H1 (cell line): Measurements from ENCODE around the gene ALDH1L2. TPM values are rescaled to one million over a fixed set of nuclear protein-coding genes. Genes with fewer than 3 reads are reported as not detected.

Source experiments
- KDM4A ChIP-seq: IDR thresholded peaks from one replicate; pipeline ENCODE4 v1.7.1; 2012; ENCODE audit warnings: low read depth, mild to moderate bottlenecking, moderate library complexity, low read length, inconsistent platforms; ENCODE audit not compliant: severe bottlenecking
- MAX ChIP-seq: IDR thresholded peaks from 2 replicates; pipeline ENCODE4 v1.6.1; 2012; ENCODE audit warnings: inconsistent platforms
- PHF8 ChIP-seq: fragments of 200-600 bp; sonication (generic); conservative IDR thresholded peaks from 2 replicates; pipeline ENCODE4 v1.7.1; 2012; ENCODE audit warnings: low read depth, mild to moderate bottlenecking, inconsistent platforms, low read length, moderate library complexity
- POLR2A ChIP-seq, 2 experiments: IDR thresholded peaks; 1 replicate in 1 of 2; 2 replicates in 1 of 2; pipeline ENCODE4 v1.6.1; 2011; ENCODE audit warnings: low read depth in 2 of 2, low read length in 2 of 2, mild to moderate bottlenecking in 2 of 2; ENCODE audit errors: control extremely low read depth in 1 of 2
- RNF2 ChIP-seq: fragments of 200-900, 300-1000 bp; sonication (generic); IDR thresholded peaks from 2 replicates; pipeline ENCODE4 v1.7.1; 2016; ENCODE audit warnings: borderline replicate concordance, low read depth, mild to moderate bottlenecking, antibody characterized with exemption, low read length; ENCODE audit not compliant: poor library complexity, severe bottlenecking; ENCODE audit errors: missing control alignments
- SIX5 ChIP-seq: IDR thresholded peaks from 2 replicates; pipeline ENCODE4 v1.6.1; 2011; ENCODE audit warnings: mild to moderate bottlenecking, low read depth, low read length
- TAF1 ChIP-seq: IDR thresholded peaks from 2 replicates; pipeline ENCODE4 v1.6.1; 2011; ENCODE audit warnings: mild to moderate bottlenecking, low read depth, low read length
- TAF7 ChIP-seq: optimal IDR thresholded peaks from 2 replicates; pipeline ENCODE3; 2011; ENCODE audit warnings: low read depth, mild to moderate bottlenecking, inconsistent platforms, low read length, moderate library complexity, borderline replicate concordance
- polyA plus RNA-seq, 7 experiments: library from polyadenylated mRNA; depleted of rRNA in 3 of 7; stranded (reverse) in 5 of 7; unstranded in 2 of 7; fragments of >200 nt in 5 of 7; fragments of 200-250 nt in 2 of 7; gene quantifications; 1 replicate in 5 of 7; 2 replicates in 1 of 7; 4 replicates in 1 of 7; pipeline versions ENCODE4 v1.2.1 to v1.2.3, GENCODE V29; 2011 to 2013; ENCODE audit warnings: missing spikeins in 2 of 7, mixed read lengths in 2 of 7
- total RNA-seq: library from RNA; stranded (reverse); fragmentation: NEBNext Ultra II Directional; extraction: Animal tissue kit (Norgen Biotek cat#: 25700); gene quantifications from 2 replicates; pipeline ENCODE4 v1.2.1, GENCODE V29; 2021
- TF ChIP-seq, protein P1 (sequence below): IDR thresholded peaks from 2 replicates; pipeline ENCODE4 v1.6.1; 2011; ENCODE audit warnings: low read length, improper control_type of control experiment

Gene ALDH1L2
- total and polyA plus RNA-seq, 2 of the 8 experiments (the other 6 are each of a cell fraction or from before 2014, with no cell fraction given) = 3.7 to 7.2 TPM

DNA sequence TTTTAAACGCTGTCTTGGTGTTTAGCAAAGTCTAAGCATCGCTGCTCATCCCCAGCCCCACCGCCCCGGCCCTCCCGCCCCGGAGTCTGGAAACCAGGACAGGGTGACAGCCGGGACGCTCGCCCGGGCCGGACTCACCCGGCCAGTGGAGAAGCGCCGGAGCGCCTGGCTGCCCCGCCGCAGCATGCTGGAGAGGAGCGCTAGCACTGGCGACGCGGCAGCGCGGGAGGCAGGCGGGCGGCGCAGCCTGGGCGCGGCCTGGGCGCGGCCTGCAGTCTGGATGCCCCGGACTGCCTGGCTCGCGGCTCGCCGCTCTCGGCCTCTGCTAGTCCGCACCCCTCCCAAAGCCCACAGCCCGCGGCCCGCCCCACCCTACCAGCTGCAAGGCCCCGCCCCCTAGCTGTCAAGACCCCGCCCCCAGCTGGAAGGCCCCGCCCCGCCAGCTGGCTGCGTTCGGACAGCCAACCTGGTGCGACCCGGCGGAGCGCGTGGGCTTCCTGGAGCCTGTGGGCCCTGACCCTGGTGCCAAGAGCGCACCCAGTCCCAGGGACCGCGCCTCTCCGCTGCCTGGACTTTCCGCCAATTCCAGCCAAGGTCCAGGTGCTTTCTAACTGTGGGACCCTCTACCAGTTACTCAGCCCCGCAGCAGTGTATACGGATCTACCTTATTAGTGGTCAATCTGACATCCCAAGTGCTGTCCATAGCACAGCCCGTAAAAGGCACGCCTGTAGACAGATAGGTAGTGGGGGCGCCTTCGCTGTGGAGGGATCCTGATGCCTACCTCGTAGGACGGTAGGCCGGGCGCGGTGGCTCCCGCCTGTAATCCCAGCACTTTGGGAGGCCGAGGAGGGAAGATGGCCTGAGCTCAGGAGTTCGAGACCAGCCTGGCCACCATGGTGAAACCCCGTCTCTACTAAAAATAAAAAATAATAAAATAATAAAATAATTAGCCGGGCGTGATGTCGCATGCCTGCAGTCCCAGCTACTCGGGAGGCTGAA, at the start of gene ALDH1L2 (continued):
- TF ChIP-seq, protein P1, sequence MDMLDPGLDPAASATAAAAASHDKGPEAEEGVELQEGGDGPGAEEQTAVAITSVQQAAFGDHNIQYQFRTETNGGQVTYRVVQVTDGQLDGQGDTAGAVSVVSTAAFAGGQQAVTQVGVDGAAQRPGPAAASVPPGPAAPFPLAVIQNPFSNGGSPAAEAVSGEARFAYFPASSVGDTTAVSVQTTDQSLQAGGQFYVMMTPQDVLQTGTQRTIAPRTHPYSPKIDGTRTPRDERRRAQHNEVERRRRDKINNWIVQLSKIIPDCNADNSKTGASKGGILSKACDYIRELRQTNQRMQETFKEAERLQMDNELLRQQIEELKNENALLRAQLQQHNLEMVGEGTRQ = no peak
- no peak for TF ChIP-seq SIX5
- peak; percentile 60 for TF ChIP-seq KDM4A
- peak; percentile 59 to 61 for TF ChIP-seq POLR2A (IDR thresholded peaks at IDR 0.05; ENCODE audit: control extremely low read depth in 1 of 2, low read depth in 2 of 2, low read length in 2 of 2)
- peak; percentile 87 for TF ChIP-seq TAF1
- peak; percentile 88 for TF ChIP-seq MAX
- TF ChIP-seq RNF2 = no peak
- TF ChIP-seq PHF8 = peak; percentile 41; the same call in 1 of the 2 replicates
- no peak for TF ChIP-seq TAF7
- TF ChIP-seq, all 59 proteins: peak for 10
